Endothelial cell of umbilical vein (primary cell): ENCODE results near the gene DEF6. TPM values are rescaled to one million over a fixed set of nuclear protein-coding genes. Genes with fewer than 3 reads are reported as not detected.

Source experiments
- BruUV-seq: library from RNA; stranded (reverse); fragments of 400-500 nt; replicated peaks from 2 replicates; lab custom pipeline; 2021; lab: Mats Ljungman, UMichigan
- CTCF ChIA-PET: fragments of 300-600, 350-600 bp; sonication (Branson Sonifier 250); formaldehyde crosslinking; loops from one replicate; lab custom pipeline; 2021; ENCODE audit warnings: antibody characterized with exemption, inconsistent platforms; lab: Charles Lee
- POLR2A ChIA-PET: fragments of 300-600, 350-600 bp; sonication (Branson Sonifier 250); formaldehyde crosslinking; loops from one replicate; lab custom pipeline; 2021; ENCODE audit warnings: antibody characterized with exemption, inconsistent platforms; lab: Charles Lee
- DNase-seq: peaks from one replicate; pipeline ENCODE4 v3.0.0-alpha.2; 2011; ENCODE audit warnings: low read depth, low spot score
- FAIRE-seq: peaks from 2 replicates; lab custom pipeline; 2011; peaks lifted over from hg19 to GRCh38; lab: Jason Lieb, UNC
- H2AFZ ChIP-seq: 2 replicates; pipeline ENCODE4 v1.6.0; 2012; ENCODE audit warnings: low read depth, low read length, control low read depth, inconsistent platforms
- H3K27ac ChIP-seq: 2 replicates; pipeline ENCODE4 v1.5.1; 2011; ENCODE audit warnings: low read depth, mild to moderate bottlenecking, control low read depth, low read length, moderate library complexity; ENCODE audit not compliant: insufficient read depth
- H3K27me3 ChIP-seq, 2 experiments: 2 replicates each; pipeline versions ENCODE4 v1.6.0 to v1.6.1; 2011; ENCODE audit warnings: low read length in 2 of 2, mixed read lengths in 1 of 2; ENCODE audit not compliant: control insufficient read depth in 2 of 2, insufficient read depth in 2 of 2
- H3K36me3 ChIP-seq, 2 experiments: 2 replicates in 1 of 2; 3 replicates in 1 of 2; pipeline ENCODE4 v1.5.1; 2011; ENCODE audit warnings: low read length in 2 of 2, mild to moderate bottlenecking in 1 of 2, moderate library complexity in 1 of 2; ENCODE audit not compliant: control insufficient read depth in 2 of 2, insufficient read depth in 2 of 2; ENCODE audit errors: extremely low read depth in 1 of 2
- H3K4me1 ChIP-seq: 3 replicates; pipeline ENCODE4 v1.5.1; 2011; ENCODE audit warnings: mild to moderate bottlenecking, low read length; ENCODE audit not compliant: control insufficient read depth, insufficient read depth; ENCODE audit errors: extremely low read depth
- H3K4me2 ChIP-seq: 2 replicates; pipeline ENCODE4 v1.6.1; 2011; ENCODE audit warnings: low read length, control low read depth, mixed read lengths; ENCODE audit not compliant: insufficient read depth
- H3K4me3 ChIP-seq, 3 experiments: fragments of 200-600 bp in 1 of 3; sonication (generic), shearing (Covaris generic) in 1 of 3; replicated peaks in 1 of 3; 2 replicates each; pipeline ENCODE4 v1.5.1; 2011 to 2016; ENCODE audit warnings: control low read depth in 3 of 3, low read length in 3 of 3, mild to moderate bottlenecking in 2 of 3, inconsistent platforms in 1 of 3, low read depth in 1 of 3, moderate library complexity in 1 of 3; ENCODE audit not compliant: insufficient read depth in 1 of 3
- H3K79me2 ChIP-seq: 2 replicates; pipeline ENCODE4 v1.6.0; 2012; ENCODE audit warnings: low read length, inconsistent platforms; ENCODE audit not compliant: control insufficient read depth, insufficient read depth
- H3K9ac ChIP-seq: replicated peaks from 2 replicates; pipeline ENCODE3; 2011; ENCODE audit warnings: low read length, control low read depth; ENCODE audit not compliant: insufficient read depth; ENCODE audit errors: extremely low read depth
- H3K9me1 ChIP-seq: replicated peaks from 3 replicates; pipeline ENCODE4 v1.6.0; 2011; ENCODE audit warnings: mild to moderate bottlenecking, low read length; ENCODE audit not compliant: control insufficient read depth, insufficient read depth; ENCODE audit errors: extremely low read depth
- H3K9me3 ChIP-seq: replicated peaks from 2 replicates; pipeline ENCODE4 v1.5.1; 2012; ENCODE audit warnings: low read length, inconsistent platforms; ENCODE audit not compliant: control insufficient read depth, insufficient read depth
- H4K20me1 ChIP-seq: replicated peaks from 2 replicates; pipeline ENCODE3; 2011; ENCODE audit warnings: mild to moderate bottlenecking, low read length; ENCODE audit not compliant: control insufficient read depth, insufficient read depth; ENCODE audit errors: extremely low read depth
- EZH2 ChIP-seq: IDR thresholded peaks from 2 replicates; pipeline ENCODE4 v1.6.1; 2012; ENCODE audit warnings: borderline replicate concordance, low read depth, mild to moderate bottlenecking, moderate library complexity, low read length, inconsistent platforms; ENCODE audit not compliant: severe bottlenecking
- FOS ChIP-seq: IDR thresholded peaks from 2 replicates; pipeline ENCODE4 v1.6.1; 2011; ENCODE audit warnings: mild to moderate bottlenecking, low read length, moderate library complexity, borderline replicate concordance; ENCODE audit not compliant: insufficient read depth
- GATA2 ChIP-seq: IDR thresholded peaks from 2 replicates; pipeline ENCODE4 v1.7.0; 2011; ENCODE audit warnings: low read depth, mild to moderate bottlenecking, moderate library complexity, mixed read lengths, low read length; ENCODE audit not compliant: insufficient read length, insufficient read depth
- JUN ChIP-seq: IDR thresholded peaks from 2 replicates; pipeline ENCODE4 v1.6.1; 2011; ENCODE audit warnings: borderline replicate concordance, low read depth; ENCODE audit not compliant: insufficient read length, insufficient read depth
- MAX ChIP-seq: IDR thresholded peaks from 2 replicates; pipeline ENCODE4 v1.6.1; 2011; ENCODE audit not compliant: insufficient read depth, insufficient read length
- MYC ChIP-seq: IDR thresholded peaks from one replicate; pipeline ENCODE4 v1.6.1; 2011; ENCODE audit warnings: mild to moderate bottlenecking, low read depth, low read length
- POLR2A ChIP-seq: IDR thresholded peaks from 2 replicates; pipeline ENCODE4 v1.6.1; 2012; ENCODE audit warnings: low read depth, mild to moderate bottlenecking, control low read depth, low read length
- POLR2AphosphoS5 ChIP-seq: IDR thresholded peaks from 2 replicates; pipeline ENCODE4 v1.6.1; 2012; ENCODE audit warnings: low read depth, mild to moderate bottlenecking, control low read depth, low read length, moderate library complexity; ENCODE audit not compliant: insufficient read depth
- dilution Hi-C: fragments of 300-500 bp; cut with MboI; formaldehyde crosslinking; loops from one replicate; pipeline ENCODE4 v1.15.0; 2019; ENCODE audit warnings: low sequenced_read_pairs; ENCODE audit not compliant: extremely low pct_ligation_motif_present
- intact Hi-C: fragments of 100-400 bp; cut with micrococcal nuclease; formaldehyde crosslinking; loops from one replicate; pipeline ENCODE4 v1.10.0; 2022
- polyA plus RNA-seq, 4 experiments: library from polyadenylated mRNA; depleted of rRNA in 3 of 4; stranded (reverse) in 3 of 4; unstranded in 1 of 4; fragments of >200 nt; gene quantifications; 2 replicates each; pipeline versions ENCODE4 v1.2.1 to v1.2.3, GENCODE V29; 2011 to 2012; ENCODE audit warnings: missing spikeins in 1 of 4
- total RNA-seq: library from RNA; stranded (reverse); gene quantifications from 2 replicates; pipeline ENCODE4 v1.2.3, GENCODE V29; 2021
- TF ChIP-seq, protein P1 (sequence below), 2 donors: IDR thresholded peaks; 1 replicate in 1 of 2; 2 replicates in 1 of 2; pipeline ENCODE4 v1.5.1; 2011; ENCODE audit warnings: low read length in 2 of 2, mild to moderate bottlenecking in 2 of 2, moderate library complexity in 2 of 2, control low read depth in 1 of 2, inconsistent platforms in 1 of 2, low read depth in 1 of 2; ENCODE audit not compliant: insufficient read depth in 1 of 2; ENCODE audit errors: extremely low read depth in 1 of 2

The DEF6 gene
- total and polyA plus RNA-seq, 2 donors (not counting 3 experiments of a cell fraction or from before 2014, with no cell fraction given): 0.59 to 0.77 TPM

- CTCF ChIA-PET: no interaction called here
- no TSS peak for BruUV-seq
- intact Hi-C loops: no loop called here
Observed at GRCh38 chr6:35278708-35279107, 18.9 kb upstream of the DEF6 start.

DNA sequence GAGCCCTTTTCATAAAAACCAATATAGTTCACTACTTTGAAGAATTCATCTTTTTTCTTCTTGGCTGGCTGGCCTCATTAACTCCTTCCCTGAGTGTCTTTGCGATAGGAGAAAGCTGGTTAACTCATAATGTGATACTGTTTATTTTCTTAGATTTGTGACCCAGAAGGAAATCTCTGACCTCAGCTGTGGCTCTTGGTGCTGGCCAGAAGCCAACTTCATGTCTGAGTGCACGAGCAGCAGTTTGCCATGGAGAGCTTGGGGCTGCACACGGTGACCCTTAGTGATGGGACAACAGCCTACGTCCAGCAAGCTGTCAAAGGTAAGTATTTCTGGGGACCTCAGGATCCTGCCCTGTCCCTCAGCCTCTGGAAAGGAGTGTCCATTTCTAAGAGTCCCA lies 16.7 kb upstream of the DEF6 start:
- intact Hi-C loops: no loop called here
- Histone ChIP-seq H2AFZ (no peak overlapping the region), H3K9ac (no peak overlapping the region), H3K79me2 (no peaks in the 10 kb centered on the region), H4K20me1 (no peaks in the 10 kb centered on the region), H3K4me1 (no peaks in the 10 kb centered on the region), H3K27ac (no peak overlapping the region), H3K4me2 (no peak overlapping the region), H3K4me3 (no peak overlapping the region), H3K27me3 (no peaks in the 10 kb centered on the region), H3K9me3 (no peaks in the 10 kb centered on the region), H3K9me1 (no peaks in the 10 kb centered on the region), H3K36me3 (peaks cover 3% of the 10 kb centered on the region in 2 experiments)
- CTCF ChIA-PET: interaction anchor here (0.5 to 2.6 kb wide), 5 partner anchors 9 to 451 kb away, joined by 3 to 7 read pairs (median 3); no protein-coding TSS in a partner anchor
- peak; percentile 54 for DNase-seq
- TF ChIP-seq GATA2 (no peak), FOS (no peak), JUN (no peak), EZH2 (no peak), POLR2A (no peak), MAX (no peak), MYC (no peak), POLR2AphosphoS5 (no peak)
- TF ChIP-seq, protein P1, sequence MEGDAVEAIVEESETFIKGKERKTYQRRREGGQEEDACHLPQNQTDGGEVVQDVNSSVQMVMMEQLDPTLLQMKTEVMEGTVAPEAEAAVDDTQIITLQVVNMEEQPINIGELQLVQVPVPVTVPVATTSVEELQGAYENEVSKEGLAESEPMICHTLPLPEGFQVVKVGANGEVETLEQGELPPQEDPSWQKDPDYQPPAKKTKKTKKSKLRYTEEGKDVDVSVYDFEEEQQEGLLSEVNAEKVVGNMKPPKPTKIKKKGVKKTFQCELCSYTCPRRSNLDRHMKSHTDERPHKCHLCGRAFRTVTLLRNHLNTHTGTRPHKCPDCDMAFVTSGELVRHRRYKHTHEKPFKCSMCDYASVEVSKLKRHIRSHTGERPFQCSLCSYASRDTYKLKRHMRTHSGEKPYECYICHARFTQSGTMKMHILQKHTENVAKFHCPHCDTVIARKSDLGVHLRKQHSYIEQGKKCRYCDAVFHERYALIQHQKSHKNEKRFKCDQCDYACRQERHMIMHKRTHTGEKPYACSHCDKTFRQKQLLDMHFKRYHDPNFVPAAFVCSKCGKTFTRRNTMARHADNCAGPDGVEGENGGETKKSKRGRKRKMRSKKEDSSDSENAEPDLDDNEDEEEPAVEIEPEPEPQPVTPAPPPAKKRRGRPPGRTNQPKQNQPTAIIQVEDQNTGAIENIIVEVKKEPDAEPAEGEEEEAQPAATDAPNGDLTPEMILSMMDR (IDR thresholded peaks at IDR 0.05; ENCODE audit: extremely low read depth in 1 of 2, insufficient read depth in 1 of 2, low read depth in 1 of 2, low read length in 2 of 2): no peak
- POLR2A ChIA-PET: interaction anchor here (0.6 kb wide), 1 partner anchor 449 kb away, joined by 8 read pairs; no protein-coding TSS in a partner anchor
- no peak for FAIRE-seq
- BruUV-seq: no TSS peak
- dilution Hi-C loops: no loop called here

More at GRCh38 chr6:35278708-35279107, 18.9 kb upstream of the DEF6 start:
- H3K36me3 ChIP-seq: peaks cover 2 to 3% of the 10 kb centered on the region in 2 experiments
- no peaks in the 10 kb centered on the region for H3K9me1 ChIP-seq
- TF ChIP-seq MAX (no peak), GATA2 (no peak), MYC (no peak), POLR2AphosphoS5 (no peak), EZH2 (no peak)
- FAIRE-seq (no peak), DNase-seq (no peak)
- POLR2A ChIA-PET: no interaction called here
- H3K79me2 ChIP-seq: no peaks in the 10 kb centered on the region
- no peak overlapping the region for H3K4me2 ChIP-seq
- H3K27ac ChIP-seq: no peak overlapping the region
- H2AFZ ChIP-seq: no peak overlapping the region
- H3K4me3 ChIP-seq: no peak overlapping the region
- no peak overlapping the region for H3K9ac ChIP-seq
- no peaks in the 10 kb centered on the region for H4K20me1 ChIP-seq
- H3K4me1 ChIP-seq: no peaks in the 10 kb centered on the region
- H3K9me3 ChIP-seq: no peaks in the 10 kb centered on the region
- dilution Hi-C loops: no loop called here
- no peaks in the 10 kb centered on the region for H3K27me3 ChIP-seq
